Smooth muscle cell (in vitro differentiated cells): ENCODE data around the gene TINAGL1. TPM values are rescaled to one million over a fixed set of nuclear protein-coding genes. Genes with fewer than 3 reads are reported as not detected.

Source experiments
- DNase-seq: peaks from one replicate; lab custom pipeline; 2025; ENCODE audit not compliant: unreplicated experiment; lab: John Stamatoyannopoulos, UW
- H2AFZ ChIP-seq: fragments of 200-600 bp; sonication (generic); 2 replicates; pipeline ENCODE4 v1.6.0; 2016; ENCODE audit warnings: antibody characterized with exemption, low read depth, mild to moderate bottlenecking
- H3F3A ChIP-seq: fragments of 200-600 bp; sonication (generic); 2 replicates; pipeline ENCODE4 v1.6.0; 2017; ENCODE audit warnings: antibody characterized with exemption, low read depth
- H3K27ac ChIP-seq: fragments of 200-600 bp; sonication (generic); 2 replicates; pipeline ENCODE4 v1.5.1; 2016; ENCODE audit warnings: low read depth, mild to moderate bottlenecking
- H3K27me3 ChIP-seq: fragments of 200-600 bp; sonication (generic); 2 replicates; pipeline ENCODE4 v1.6.1; 2016; ENCODE audit warnings: low read depth, mild to moderate bottlenecking
- H3K36me3 ChIP-seq: fragments of 200-600 bp; sonication (generic); 2 replicates; pipeline ENCODE4 v1.5.1; 2016; ENCODE audit warnings: low read depth
- H3K4me1 ChIP-seq: fragments of 200-600 bp; sonication (generic); 2 replicates; pipeline ENCODE4 v1.5.1; 2016; ENCODE audit warnings: low read depth
- H3K4me2 ChIP-seq: fragments of 200-600 bp; sonication (generic); 2 replicates; pipeline ENCODE4 v1.6.0; 2016; ENCODE audit warnings: mild to moderate bottlenecking
- H3K4me3 ChIP-seq: fragments of 200-600 bp; sonication (generic); 2 replicates; pipeline ENCODE4 v1.5.1; 2016; ENCODE audit warnings: mild to moderate bottlenecking
- H3K79me2 ChIP-seq: fragments of 200-600 bp; sonication (generic); 2 replicates; pipeline ENCODE4 v1.6.0; 2016; ENCODE audit warnings: low read depth, mild to moderate bottlenecking
- H3K9ac ChIP-seq: fragments of 200-600 bp; sonication (generic); 2 replicates; pipeline ENCODE4 v1.6.0; 2016; ENCODE audit warnings: low read depth
- H3K9me3 ChIP-seq: fragments of 200-600 bp; sonication (generic); replicated peaks from 2 replicates; pipeline ENCODE4 v1.5.1; 2016; ENCODE audit warnings: low read depth
- H4K20me1 ChIP-seq: fragments of 200-600 bp; sonication (generic); 2 replicates; pipeline ENCODE4 v1.6.0; 2016; ENCODE audit warnings: low read depth
- CTCF ChIP-seq: fragments of 200-600 bp; sonication (generic); IDR thresholded peaks from 2 replicates; pipeline ENCODE4 v1.5.1; 2017; ENCODE audit warnings: borderline replicate concordance, mild to moderate bottlenecking, antibody characterized with exemption; ENCODE audit not compliant: insufficient read depth, poor library complexity, severe bottlenecking
- WGBS: methylation state at CpG from one replicate; pipeline ENCODE4 v1.1.7; 2016; ENCODE audit warnings: low lambda C conversion rate; 5-methylcytosine and 5-hydroxymethylcytosine counted together
- polyA plus RNA-seq: library from polyadenylated mRNA; unstranded; fragments of >200 nt; fragmentation: Nextera tagmentation; extraction: Ambion mirVana; gene quantifications from 2 replicates; pipeline ENCODE4 v1.2.1, GENCODE V29; 2016
- total RNA-seq: library from RNA; depleted of rRNA; stranded (reverse); fragments of >200 nt; gene quantifications from 2 replicates; pipeline ENCODE4 v1.2.3, GENCODE V29; 2014

The TINAGL1 gene
- total and polyA plus RNA-seq, 2 experiments from 2014 or later: 40.9 to 142 TPM

- Histone ChIP-seq H4K20me1 (no peaks in the 10 kb centered on the region), H2AFZ (no peak overlapping the region), H3K36me3 (no peaks in the 10 kb centered on the region), H3K4me1 (peaks cover 5% of the 10 kb centered on the region), H3K4me2 (no peak overlapping the region), H3K9ac (no peak overlapping the region), H3K4me3 (no peak overlapping the region), H3F3A (no peaks in the 10 kb centered on the region), H3K27me3 (no peaks in the 10 kb centered on the region), H3K9me3 (no peaks in the 10 kb centered on the region), H3K27ac (peak overlapping the region; percentile 77), H3K79me2 (no peaks in the 10 kb centered on the region)
- no peak for DNase-seq
- TF ChIP-seq CTCF: peak; percentile 57
- 73% methylated on average over 14 of the region's 14 CpGs for WGBS
These were observed 11.6 kb downstream of the TINAGL1 start for GRCh38 chr1:31587720-31588423.

DNA sequence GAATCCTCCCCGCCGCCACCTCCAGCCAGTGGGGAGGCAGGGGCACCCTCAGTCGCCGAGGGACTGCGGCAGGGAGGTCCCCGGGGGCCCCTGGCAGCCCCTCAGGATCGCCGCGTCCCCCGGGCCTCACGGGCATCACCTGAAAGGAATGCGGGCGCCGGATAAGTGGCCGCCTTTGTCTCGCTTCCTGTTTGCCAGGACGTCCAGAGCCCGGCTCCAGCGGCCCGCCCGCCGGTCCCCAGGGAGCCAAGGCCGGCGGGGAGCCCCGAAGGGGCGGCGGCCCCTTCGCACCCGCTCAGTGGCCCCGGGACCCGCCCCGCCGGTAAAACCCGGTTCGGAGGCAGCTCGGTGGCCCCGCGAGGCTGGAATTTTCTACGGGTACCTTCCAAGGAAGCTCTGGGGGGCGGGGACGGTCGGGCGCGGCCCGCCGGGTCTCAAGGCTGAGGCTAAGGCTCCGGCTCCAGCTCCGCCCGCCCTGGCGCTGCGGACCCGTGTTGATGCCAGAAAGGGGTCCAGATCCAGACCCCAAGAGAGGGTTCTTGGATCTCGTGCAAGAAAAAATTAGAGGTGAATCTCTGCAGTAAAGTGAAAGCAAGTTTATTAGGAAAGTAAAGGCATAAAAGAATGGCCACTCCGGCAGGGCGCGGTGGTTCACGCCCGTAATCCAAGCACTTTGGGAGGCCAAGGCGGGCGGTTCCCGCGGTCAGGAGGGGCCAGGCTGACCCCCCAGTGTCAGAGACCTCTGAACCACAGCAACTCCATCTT is 12.6 kb downstream of the TINAGL1 start:
- Histone ChIP-seq H2AFZ (peak overlapping the region; percentile 94), H3K36me3 (no peaks in the 10 kb centered on the region), H3K4me3 (peak overlapping the region; percentile 45), H4K20me1 (no peaks in the 10 kb centered on the region), H3K27me3 (no peaks in the 10 kb centered on the region), H3K9ac (peak overlapping the region; percentile 64), H3K79me2 (no peaks in the 10 kb centered on the region), H3K27ac (peak overlapping the region; percentile 77), H3K4me2 (peak overlapping the region; percentile 83), H3K9me3 (no peaks in the 10 kb centered on the region), H3K4me1 (peaks cover 5% of the 10 kb centered on the region), H3F3A (no peaks in the 10 kb centered on the region)
- WGBS: 34% methylated on average over 55 of the region's 62 CpGs
- no peak for TF ChIP-seq CTCF
- no peak for DNase-seq

- TF ChIP-seq CTCF: no peak
- no peaks in the 10 kb centered on the region for H3K79me2 ChIP-seq
- H3K36me3 ChIP-seq: no peaks in the 10 kb centered on the region
- no peaks in the 10 kb centered on the region for H3F3A ChIP-seq
- no peaks in the 10 kb centered on the region for H3K9me3 ChIP-seq
- H3K4me3 ChIP-seq: no peak overlapping the region
- no peaks in the 10 kb centered on the region for H3K27me3 ChIP-seq
- H2AFZ ChIP-seq: no peak overlapping the region
- no peak overlapping the region for H3K9ac ChIP-seq
- DNase-seq: no peak
- 74% methylated on average over 11 of the region's 11 CpGs for WGBS
- H4K20me1 ChIP-seq: no peaks in the 10 kb centered on the region
- peak overlapping the region; percentile 75 for H3K27ac ChIP-seq
- peaks cover 5% of the 10 kb centered on the region for H3K4me1 ChIP-seq
- H3K4me2 ChIP-seq: no peak overlapping the region
These were observed 15.2 kb downstream of the TINAGL1 start for GRCh38 chr1:31591425-31592093.
